GM18526 (cell line): ENCODE data around the gene RAPGEF2.

Experiments
- POLR2A ChIP-seq: IDR thresholded peaks from 3 replicates; pipeline ENCODE4 v1.6.1; 2011; ENCODE audit not compliant: insufficient read length; ENCODE audit errors: extremely low read depth

Gene RAPGEF2

GRCh38 chr4:159197260-159197884 is 94.5 kb downstream of the RAPGEF2 start:
- no peak for TF ChIP-seq POLR2A

DNA sequence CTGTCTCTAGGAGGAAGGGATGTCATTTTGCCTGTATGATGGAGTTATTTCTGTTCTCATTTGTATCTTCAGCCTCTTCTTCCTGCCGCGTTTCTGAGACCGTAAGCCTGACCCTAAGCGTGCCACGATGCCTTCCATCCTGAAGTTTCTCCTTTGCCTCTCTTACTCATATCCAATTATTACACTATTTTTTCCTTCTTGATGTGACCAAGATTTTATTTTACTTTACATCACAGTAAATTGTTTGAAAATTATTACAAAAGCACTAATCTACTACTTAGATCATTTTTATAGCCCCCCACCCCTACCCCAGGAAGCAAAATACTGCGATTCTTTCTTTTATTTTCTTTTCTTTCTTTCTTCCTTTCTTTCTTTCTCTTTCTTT is 95.0 kb downstream of the RAPGEF2 start:
- TF ChIP-seq POLR2A = no peak

- no peak for TF ChIP-seq POLR2A
Measured at GRCh38 chr4:159199826-159200225, 96.9 kb downstream of the RAPGEF2 start.

GRCh38 chr4:159201168-159201567 is 98.3 kb downstream of the RAPGEF2 start:
- TF ChIP-seq POLR2A = no peak

DNA sequence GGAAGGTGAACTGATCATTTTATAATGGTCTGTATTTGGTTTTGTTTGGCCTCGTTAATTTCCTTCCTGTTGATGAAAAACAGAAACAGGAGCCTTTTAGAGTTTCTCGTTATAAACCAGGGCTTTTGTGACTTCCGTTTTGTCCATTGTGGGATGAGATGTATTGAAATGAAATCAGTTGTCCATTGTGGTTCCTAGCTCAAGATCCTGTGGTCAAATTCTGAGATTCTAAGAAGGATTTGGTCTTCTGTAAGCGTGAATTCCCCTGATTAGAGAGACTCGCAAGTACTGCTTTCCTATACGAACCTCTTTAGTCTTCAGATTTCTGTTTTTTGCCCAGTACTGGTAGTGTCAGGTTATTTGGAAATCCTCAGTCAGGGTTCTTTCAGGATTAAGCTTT is 101.7 kb downstream of the RAPGEF2 start:
- no peak for TF ChIP-seq POLR2A

- TF ChIP-seq POLR2A = no peak
Measured at GRCh38 chr4:159205466-159205865, 102.6 kb downstream of the RAPGEF2 start.

GRCh38 chr4:159206427-159206871 is 103.6 kb downstream of the RAPGEF2 start:
- no peak for TF ChIP-seq POLR2A

DNA sequence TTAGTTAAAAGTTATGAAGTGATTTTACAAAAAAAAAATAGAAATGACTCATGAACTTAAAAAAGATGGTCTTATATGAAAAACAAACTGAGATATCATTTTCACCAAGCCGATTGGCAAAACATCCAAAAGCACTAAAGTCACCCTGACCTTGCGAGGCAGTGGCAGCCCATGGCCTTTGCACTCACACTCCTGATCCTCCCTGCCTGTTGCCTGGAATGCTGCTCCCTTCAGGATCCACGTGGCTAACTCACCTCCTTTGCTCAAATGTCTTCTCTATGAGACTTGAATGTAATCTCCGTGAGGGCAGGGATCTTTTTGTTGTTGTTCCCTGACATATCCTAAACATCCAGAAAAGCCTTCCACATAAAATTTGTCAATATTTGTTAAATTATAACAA is 106.4 kb downstream of the RAPGEF2 start:
- TF ChIP-seq POLR2A = no peak

DNA sequence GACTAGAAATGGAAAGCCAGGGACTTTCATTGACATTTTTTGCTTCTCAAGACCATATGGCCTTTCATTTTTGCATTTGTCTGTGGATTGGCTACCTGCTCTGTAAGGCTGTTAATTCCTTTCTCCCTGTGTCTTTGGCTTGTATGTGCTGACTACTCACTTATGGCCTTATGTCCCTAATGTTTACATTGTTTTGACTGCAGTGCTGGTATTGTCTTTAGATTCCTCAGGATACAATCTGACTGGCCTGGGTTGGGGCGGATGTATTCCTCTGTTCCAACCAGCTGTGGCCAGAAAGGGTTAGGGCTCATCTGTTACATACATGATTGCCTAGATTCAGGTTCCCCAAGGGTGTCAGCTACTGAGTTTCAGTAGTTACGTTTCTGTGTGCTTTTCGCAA is 108.1 kb downstream of the RAPGEF2 start:
- TF ChIP-seq POLR2A = no peak

DNA sequence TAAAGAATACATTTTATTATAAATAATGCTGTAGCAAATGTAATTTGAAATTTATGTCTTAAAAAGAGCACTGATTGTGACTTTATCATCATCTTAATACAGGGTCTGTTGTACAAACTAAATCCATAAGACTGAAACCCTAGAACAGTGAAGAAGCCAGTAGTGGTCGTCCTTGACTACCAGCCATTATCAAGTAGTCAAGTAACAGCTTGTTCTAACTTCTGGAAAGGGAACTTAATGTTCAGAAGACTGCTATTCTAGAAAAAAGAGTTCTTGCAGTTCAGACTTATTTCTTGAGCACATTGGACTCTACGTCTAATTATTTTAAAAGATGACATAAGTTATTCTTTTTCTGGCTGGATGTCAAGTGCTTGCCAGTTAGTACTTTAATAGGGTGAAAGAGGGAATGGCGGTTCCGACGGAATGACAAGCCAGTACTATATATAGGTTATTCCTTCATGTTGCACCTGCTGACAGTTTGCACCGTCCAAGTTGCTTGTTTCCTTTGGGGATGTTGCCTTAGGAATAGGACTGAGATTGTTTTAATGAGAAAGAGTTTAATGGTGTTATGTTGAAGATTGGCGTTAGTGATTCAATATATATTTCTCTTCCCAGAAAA is 109.9 kb downstream of the RAPGEF2 start:
- TF ChIP-seq POLR2A = no peak

GRCh38 chr4:159216834-159217233 is 114.0 kb downstream of the RAPGEF2 start:
- no peak for TF ChIP-seq POLR2A

DNA sequence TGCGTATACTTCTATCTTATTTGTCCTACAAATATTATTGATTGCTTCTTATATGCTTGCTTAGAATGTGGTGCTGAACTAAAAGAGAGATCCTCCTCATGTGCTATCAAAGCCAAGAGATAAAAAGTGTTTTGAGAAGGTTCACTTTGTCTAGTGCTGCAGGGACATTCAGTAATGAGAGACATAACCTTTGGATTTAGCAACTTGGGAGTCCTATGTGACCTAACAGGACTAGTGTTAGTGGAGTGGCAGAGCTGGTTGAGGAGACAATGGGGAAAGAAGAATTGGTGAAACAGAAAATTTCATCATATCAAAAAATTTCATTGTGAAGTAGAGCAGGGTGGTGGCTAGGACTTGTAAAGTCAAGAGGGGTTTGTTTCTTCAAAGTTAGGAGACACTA is 117.0 kb downstream of the RAPGEF2 start:
- no peak for TF ChIP-seq POLR2A

- TF ChIP-seq POLR2A = no peak
Measured at GRCh38 chr4:159220353-159220752, 117.5 kb downstream of the RAPGEF2 start.

DNA sequence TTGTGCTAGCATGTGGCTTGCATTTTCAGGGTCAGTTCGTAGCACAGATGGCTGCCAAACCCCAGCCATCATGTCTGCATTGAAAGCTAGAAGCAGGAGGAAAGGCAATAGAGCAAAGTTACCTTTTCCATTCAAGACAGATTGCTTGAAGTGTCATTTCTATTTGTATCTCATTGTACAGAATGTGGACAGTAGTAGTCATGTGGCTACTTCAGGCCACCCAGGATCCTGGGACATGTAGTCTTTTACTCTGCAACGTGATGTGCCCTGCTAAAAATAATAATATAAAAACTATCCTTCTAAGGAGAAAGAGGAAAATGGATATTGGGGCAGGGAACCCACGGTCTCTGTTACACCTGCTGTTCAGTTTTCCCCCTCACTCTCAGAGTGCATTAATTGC is 118.4 kb downstream of the RAPGEF2 start:
- TF ChIP-seq POLR2A = no peak

DNA sequence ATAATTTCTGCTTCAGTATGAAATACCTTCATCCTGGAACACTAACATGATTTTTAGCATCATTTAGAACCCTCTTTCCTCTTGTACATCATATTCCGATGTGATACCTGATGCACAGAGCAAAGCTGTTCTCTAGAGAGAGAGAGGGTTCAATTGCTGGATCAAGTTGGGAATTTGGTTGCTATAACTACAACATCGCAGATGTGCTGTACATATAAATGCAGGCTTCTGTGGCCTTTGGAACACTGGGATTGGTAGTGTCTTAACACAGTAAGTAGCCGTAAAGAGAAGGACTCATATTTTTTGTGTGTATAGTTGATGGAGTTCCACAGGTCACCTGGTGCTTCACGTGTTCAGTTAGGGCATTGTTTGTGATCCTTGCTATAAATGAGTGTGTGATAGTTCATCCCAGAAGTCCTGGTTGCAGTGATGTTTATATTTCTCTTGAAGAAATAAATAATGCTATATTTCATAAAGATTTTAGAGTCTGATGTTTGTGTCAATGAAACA is 119.2 kb downstream of the RAPGEF2 start:
- no peak for TF ChIP-seq POLR2A

GRCh38 chr4:159224408-159224807 is 121.5 kb downstream of the RAPGEF2 start:
- no peak for TF ChIP-seq POLR2A

- TF ChIP-seq POLR2A = no peak
Measured at GRCh38 chr4:159227378-159227777, 124.5 kb downstream of the RAPGEF2 start.
